HEK293 (cell line): Measurements from ENCODE around the gene CBX8.

Source experiments
- ZNF132 ChIP-seq: fragments of 450-650 bp; formaldehyde crosslinking; IDR thresholded peaks from 2 replicates; pipeline ENCODE4 v1.5.1; 2017; ENCODE audit warnings: missing biosample characterization, missing genetic modification characterization, borderline replicate concordance
- TF ChIP-seq, protein P1 (sequence below): fragments of 450-650 bp; formaldehyde crosslinking; IDR thresholded peaks from 2 replicates; pipeline ENCODE4 v1.5.1; 2016; ENCODE audit warnings: missing biosample characterization, missing genetic modification characterization

DNA sequence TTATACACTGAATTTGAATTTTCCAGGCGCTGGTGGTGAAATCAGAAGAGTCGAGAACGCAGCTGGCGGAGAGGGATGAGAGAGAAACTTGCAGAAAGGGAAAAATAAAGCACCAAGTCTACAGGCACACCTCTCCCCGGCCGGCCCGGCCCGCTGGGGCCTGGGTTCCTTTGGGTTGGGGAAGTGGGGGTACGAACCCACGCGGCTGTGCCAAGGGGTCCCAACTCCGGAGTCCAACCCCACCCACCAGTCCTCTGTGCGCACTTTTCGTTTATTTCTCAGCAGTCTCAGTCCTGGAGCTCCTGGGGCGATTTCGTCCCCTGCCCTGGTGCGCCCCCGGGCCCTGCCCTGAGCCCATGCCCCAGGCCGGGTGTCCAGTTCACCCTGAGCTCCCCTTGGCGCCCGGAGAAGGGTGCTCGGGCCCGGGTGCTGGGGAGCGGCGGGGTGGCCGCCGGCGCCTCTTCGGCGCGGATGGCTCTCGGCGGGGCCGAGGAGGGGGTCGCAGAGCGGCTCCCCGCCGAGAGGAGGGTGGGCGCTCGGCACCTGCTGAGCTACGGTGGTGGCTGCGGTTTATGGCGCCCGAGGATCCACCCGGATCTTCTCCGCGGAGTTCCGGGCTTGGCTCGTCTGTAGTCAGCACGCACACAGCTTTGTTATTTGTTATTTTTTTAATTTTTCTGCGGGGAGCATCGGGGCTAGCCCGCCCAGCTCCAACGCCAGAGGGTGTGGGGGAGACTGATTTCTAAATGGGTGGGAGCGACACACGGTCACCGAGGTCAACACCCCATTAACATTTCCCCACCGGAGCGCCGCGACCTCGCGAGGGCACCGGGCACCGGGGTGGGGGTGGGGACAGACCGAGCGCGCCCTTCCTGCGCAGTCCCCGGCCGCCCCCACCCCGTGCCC, 15.7 kb upstream of the CBX8 start:
- TF ChIP-seq, protein P1, sequence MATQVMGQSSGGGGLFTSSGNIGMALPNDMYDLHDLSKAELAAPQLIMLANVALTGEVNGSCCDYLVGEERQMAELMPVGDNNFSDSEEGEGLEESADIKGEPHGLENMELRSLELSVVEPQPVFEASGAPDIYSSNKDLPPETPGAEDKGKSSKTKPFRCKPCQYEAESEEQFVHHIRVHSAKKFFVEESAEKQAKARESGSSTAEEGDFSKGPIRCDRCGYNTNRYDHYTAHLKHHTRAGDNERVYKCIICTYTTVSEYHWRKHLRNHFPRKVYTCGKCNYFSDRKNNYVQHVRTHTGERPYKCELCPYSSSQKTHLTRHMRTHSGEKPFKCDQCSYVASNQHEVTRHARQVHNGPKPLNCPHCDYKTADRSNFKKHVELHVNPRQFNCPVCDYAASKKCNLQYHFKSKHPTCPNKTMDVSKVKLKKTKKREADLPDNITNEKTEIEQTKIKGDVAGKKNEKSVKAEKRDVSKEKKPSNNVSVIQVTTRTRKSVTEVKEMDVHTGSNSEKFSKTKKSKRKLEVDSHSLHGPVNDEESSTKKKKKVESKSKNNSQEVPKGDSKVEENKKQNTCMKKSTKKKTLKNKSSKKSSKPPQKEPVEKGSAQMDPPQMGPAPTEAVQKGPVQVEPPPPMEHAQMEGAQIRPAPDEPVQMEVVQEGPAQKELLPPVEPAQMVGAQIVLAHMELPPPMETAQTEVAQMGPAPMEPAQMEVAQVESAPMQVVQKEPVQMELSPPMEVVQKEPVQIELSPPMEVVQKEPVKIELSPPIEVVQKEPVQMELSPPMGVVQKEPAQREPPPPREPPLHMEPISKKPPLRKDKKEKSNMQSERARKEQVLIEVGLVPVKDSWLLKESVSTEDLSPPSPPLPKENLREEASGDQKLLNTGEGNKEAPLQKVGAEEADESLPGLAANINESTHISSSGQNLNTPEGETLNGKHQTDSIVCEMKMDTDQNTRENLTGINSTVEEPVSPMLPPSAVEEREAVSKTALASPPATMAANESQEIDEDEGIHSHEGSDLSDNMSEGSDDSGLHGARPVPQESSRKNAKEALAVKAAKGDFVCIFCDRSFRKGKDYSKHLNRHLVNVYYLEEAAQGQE = no peak
- TF ChIP-seq ZNF132 = no peak
